Measurements from ENCODE around the gene SPECC1L.

GRCh38 chr22:24416095-24416494 lies 145.5 kb downstream of the SPECC1L start:
- TF ChIP-seq POLR2AphosphoS5 (IDR thresholded peaks at IDR 0.05; ENCODE audit: low read depth, low read length): no peak
- TF ChIP-seq POLR2A (IDR thresholded peaks at IDR 0.05; ENCODE audit: low read depth, low read length): no peak
- TF ChIP-seq TAF1 (IDR thresholded peaks at IDR 0.05; ENCODE audit: low read depth, low read length): no peak
- no peak for TF ChIP-seq POU2F2 (IDR thresholded peaks at IDR 0.05; ENCODE audit: low read depth, low read length)
